SKM-1 (cell line): Measurements from ENCODE around the gene MMP15.
A peak's percentile ranks its signal among the peaks of the same experiment; 100 is the strongest.

Source experiments
- DNase-seq: peaks from one replicate; lab custom pipeline; 2025; ENCODE audit not compliant: unreplicated experiment; lab: John Stamatoyannopoulos, UW

Gene MMP15

DNA sequence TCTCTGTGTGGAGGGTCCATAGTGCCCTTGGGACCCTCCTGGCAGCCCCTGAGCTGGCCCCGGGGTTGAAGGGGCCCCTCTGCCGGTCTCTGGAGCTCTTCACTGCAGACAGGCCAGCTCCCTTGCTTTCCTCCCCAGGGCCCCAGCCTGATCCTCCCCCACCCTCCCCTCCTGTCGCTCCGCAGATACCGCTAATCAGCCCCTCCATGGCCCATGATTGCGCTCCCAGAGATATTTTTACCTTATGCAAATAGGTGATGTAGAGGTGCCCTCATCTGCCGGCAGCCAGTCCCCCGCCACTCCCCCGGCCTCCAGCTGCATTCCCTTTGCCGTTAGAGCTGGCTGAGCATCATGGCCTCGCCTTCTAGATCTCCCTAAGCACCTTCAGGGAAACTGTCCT, 9.2 kb downstream of the MMP15 start:
- DNase-seq, result no peak

- DNase-seq, result no peak
These were observed 10.0 kb downstream of the MMP15 start for GRCh38 chr16:58035356-58036170.

DNA sequence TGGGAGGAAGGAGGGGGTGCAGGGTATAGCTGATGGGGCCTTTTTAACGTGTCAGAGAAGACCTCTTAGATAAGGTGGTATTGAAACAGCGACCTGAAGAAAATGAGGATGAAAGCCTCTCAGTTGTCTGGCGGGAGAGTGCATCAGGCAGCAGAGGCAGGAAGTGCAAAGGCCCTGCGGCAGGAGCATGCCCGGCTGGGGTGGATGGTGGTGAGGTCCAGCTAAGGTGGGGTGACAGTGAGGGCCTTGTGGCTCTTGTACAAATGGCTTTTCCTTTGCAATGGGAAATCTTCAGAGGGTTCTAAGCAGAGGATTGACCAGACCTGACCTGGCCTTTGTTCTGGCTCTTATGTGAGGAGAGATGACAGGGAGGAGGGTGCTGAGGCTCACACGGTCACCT, 11.4 kb downstream of the MMP15 start:
- DNase-seq, result no peak

GRCh38 chr16:58037365-58038057, 12.0 kb downstream of the MMP15 start:
- no peak for DNase-seq

- DNase-seq, result no peak
These were observed 12.7 kb downstream of the MMP15 start for GRCh38 chr16:58038219-58038641.

DNA sequence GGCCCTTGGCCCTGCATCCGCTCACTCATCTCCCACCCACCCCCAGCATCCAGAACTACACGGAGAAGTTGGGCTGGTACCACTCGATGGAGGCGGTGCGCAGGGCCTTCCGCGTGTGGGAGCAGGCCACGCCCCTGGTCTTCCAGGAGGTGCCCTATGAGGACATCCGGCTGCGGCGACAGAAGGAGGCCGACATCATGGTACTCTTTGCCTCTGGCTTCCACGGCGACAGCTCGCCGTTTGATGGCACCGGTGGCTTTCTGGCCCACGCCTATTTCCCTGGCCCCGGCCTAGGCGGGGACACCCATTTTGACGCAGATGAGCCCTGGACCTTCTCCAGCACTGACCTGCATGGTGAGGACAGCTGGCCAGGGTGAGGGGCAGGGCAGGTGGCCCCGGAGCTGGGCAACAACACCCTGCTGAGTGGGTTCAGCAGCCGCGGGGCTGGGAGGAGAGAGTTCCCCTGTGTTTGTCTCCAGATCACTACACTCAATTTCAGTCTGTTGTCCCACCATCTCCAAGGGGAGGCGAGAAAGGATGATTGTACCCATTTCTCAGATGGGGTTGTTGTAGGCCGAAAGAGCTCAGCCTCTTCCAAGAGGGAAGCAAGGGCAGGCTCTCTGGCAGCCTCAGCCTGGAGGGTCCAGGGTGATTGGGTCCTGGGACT, 14.4 kb downstream of the MMP15 start:
- no peak for DNase-seq

- no peak for DNase-seq
These were observed 14.9 kb downstream of the MMP15 start for GRCh38 chr16:58040496-58040846.

DNA sequence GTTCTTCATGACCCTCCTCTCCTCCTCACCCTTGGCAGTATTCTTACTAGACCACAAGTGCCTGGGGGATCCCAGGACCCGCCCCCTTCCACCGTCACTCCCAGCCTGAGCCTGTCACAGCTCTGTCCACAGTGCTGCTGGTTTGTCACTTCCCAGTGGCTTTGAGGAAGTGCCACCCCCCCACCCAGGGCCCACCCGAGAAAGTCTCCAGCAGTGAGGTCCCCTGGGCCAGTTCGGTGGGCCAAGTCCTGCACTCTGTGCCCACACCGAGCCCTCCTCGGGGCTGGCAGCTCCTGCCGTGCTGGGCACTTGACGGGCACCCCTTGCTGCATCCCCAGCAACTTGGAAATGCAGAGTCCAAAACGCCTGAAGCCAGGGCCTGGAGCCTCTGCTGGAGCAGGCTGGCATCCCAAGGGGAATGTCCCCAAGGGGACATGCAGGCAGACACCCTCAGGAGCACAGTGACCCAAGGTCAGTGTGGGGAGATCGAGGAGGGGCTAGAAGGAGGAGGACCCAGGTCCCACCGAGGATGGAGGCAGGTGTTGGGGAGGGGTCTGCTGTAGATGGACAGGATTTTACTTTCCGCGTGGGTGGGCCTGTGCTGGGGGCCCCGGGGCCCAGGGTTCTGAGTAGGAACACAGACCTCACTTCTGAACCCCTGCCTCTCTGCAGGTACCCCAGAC, 15.5 kb downstream of the MMP15 start:
- DNase-seq, result no peak

DNA sequence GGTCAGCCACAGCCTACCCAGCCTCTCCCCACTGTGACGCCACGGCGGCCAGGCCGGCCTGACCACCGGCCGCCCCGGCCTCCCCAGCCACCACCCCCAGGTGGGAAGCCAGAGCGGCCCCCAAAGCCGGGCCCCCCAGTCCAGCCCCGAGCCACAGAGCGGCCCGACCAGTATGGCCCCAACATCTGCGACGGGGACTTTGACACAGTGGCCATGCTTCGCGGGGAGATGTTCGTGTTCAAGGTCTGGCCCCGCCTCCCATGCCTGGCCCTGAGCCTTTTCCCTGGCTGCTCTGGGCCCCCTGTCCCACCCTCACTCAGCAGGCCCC, 16.0 kb downstream of the MMP15 start:
- DNase-seq, result no peak

- no peak for DNase-seq
These were observed 16.7 kb downstream of the MMP15 start for GRCh38 chr16:58042001-58042885.

DNA sequence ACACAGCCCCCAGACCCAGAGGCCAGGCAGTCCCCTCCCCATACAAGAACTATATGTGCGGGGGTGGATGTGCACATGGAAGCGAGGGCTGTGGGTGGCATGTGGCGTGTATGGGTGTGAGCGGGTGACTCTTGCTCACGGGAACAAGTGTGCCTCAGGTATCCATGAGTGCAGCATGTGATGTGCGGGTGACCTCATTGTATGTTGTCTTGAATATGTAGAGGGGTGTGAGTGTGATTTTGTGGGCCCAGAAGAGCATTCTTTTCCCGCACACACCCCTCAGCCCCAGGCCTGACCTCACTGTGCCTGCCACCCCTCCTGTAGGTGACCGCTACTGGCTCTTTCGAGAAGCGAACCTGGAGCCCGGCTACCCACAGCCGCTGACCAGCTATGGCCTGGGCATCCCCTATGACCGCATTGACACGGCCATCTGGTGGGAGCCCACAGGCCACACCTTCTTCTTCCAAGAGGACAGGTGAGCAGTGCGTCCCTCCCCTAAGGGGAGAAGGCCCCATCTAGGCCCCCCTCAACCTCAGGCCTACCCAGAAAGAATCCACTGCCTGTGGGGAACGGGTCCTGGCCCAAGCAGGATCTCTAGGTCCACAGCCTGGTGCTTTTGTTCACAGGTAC, 17.4 kb downstream of the MMP15 start:
- no peak for DNase-seq

DNA sequence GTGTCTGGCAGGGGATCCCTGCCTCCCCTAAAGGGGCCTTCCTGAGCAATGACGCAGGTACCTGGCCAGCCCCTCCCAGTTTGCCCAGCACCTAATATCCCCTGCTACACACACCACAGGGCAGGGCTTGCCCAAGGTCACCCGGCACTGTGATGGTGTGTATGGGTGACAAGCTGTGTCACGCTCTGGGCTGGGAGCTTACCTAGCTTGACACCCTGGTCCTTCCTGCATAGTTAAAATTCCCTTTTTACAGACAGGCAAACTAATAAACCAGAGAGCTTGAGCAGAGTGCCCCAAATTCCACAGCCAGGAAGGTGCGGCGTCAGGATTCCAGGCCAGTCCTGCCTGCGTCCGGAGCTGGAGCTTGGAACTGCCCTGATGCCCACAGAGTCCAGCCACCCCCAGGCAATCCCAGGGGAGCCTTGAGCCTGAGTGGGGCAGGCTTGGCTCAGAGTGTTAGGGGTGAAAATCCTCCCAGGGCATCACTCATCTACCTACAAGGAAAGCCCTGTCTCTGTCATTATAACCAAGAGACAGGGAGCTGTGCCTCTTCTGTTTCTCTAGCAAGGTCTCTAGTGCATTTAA, 18.1 kb downstream of the MMP15 start:
- no peak for DNase-seq

- no peak for DNase-seq
These were observed 18.9 kb downstream of the MMP15 start for GRCh38 chr16:58044266-58045019.

GRCh38 chr16:58045096-58045495, 19.5 kb downstream of the MMP15 start:
- DNase-seq, result no peak

GRCh38 chr16:58046054-58046881, 20.7 kb downstream of the MMP15 start:
- DNase-seq, result peak; percentile 75

GRCh38 chr16:58046936-58047335, 21.4 kb downstream of the MMP15 start:
- no peak for DNase-seq

DNA sequence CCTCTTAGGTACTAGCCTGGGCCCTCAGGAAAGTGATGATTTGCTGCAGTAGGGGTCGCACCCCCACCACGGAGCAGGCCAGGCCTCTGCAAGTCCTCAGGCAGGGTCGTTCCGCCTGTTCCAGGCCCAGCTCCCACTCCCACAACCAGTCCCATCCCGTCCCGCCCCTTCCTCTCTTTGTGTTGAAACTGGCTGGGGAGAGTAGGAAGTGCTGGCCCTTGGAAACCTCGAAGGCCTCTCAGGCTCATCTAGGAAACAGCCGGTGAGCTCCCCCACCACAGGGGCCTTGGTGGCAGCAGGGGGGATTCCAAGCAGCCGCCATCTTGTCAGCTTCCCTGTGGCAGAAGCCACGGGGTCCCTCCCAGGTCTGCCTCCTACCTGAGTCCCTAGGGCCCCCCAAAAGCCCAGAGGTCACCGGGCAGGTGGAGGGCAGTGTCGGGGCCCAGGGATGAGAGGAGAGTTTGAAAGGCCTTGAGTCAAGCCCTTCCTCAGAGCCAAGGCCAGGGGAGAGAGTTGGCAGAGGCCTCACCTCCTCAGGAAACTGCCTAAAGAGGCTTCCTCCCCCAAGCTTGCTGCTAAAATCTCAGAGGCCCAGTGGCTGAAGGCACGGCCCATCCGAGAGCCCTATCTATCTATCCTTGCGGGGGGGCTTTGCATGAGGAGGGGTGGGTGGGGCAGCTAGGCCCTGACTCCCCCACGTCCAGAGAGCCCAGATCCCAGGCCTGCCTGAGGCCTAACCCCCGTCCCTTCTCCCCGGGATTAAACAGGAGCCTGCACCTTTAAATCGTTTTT, 22.2 kb downstream of the MMP15 start:
- no peak for DNase-seq
